Astrocyte of the spinal cord (primary cell): ENCODE data around the gene NACC1.
"Not testable (repeated sequence)": the region's sequence is repeated elsewhere in the genome, so short reads cannot be mapped to it uniquely, and the experiment has no call there.

Source experiments
- DNase-seq: peaks from one replicate; pipeline ENCODE4 v3.0.0; 2011; ENCODE audit warnings: low read depth, low spot score
- H3K4me3 ChIP-seq: 2 replicates; pipeline ENCODE4 v1.5.1; 2011; ENCODE audit warnings: low read depth, mild to moderate bottlenecking, low read length, moderate library complexity
- CTCF ChIP-seq: IDR thresholded peaks from 2 replicates; pipeline ENCODE4 v1.5.1; 2012; ENCODE audit warnings: low read depth, mild to moderate bottlenecking, low read length, inconsistent platforms
- in situ Hi-C: cut with HindIII; loops from 2 replicates; pipeline ENCODE4 v1.10.0; 2017; ENCODE audit warnings: low sequenced_read_pairs

Gene NACC1

DNA sequence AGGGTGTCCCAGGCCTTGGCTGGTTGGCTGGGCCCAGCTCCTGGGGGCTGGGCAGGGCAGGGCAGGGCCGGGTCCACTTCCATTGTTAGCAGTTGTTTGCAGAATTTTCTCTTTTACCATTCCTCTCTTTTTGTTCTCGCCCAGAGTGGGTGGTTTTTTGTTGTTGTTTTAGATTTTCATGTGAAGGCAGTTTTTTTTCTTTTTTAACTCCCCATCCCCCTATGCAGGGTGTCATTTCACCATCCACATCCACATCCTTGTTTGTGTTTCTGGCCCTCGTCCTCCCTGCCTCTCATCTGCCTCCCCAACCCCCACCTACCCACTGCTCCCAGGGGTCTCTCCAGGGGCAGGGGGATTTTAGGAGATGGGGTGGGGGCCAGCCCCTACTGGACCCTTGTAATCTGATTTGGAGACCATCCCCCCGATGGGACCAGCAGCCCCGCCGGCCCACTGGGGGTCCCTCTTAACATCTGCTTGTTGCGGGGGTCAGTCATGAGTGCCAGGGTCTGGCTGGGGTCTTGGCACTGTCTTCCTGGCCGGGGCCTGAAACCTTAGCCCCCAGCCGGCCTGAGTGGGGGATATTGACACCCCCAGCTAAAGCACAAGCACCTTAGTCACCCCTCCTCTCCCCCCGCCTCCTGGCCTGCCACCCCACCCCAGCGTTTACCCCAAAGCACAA is 21.7 kb downstream of the NACC1 start:
- in situ Hi-C loops = no loop called here
- no peak for DNase-seq
- no peak for TF ChIP-seq CTCF
- H3K4me3 ChIP-seq = no peak overlapping the region

- TF ChIP-seq CTCF = no peak
- in situ Hi-C loops = no loop called here
- no peak for DNase-seq
- no peak overlapping the region for H3K4me3 ChIP-seq
Measured at GRCh38 chr19:13146763-13147563, 28.9 kb downstream of the NACC1 start.

GRCh38 chr19:13149173-13149627 is 31.1 kb downstream of the NACC1 start:
- H3K4me3 ChIP-seq = peak overlapping the region; percentile 87
- DNase-seq, in situ Hi-C loops: not testable (repeated sequence)

DNA sequence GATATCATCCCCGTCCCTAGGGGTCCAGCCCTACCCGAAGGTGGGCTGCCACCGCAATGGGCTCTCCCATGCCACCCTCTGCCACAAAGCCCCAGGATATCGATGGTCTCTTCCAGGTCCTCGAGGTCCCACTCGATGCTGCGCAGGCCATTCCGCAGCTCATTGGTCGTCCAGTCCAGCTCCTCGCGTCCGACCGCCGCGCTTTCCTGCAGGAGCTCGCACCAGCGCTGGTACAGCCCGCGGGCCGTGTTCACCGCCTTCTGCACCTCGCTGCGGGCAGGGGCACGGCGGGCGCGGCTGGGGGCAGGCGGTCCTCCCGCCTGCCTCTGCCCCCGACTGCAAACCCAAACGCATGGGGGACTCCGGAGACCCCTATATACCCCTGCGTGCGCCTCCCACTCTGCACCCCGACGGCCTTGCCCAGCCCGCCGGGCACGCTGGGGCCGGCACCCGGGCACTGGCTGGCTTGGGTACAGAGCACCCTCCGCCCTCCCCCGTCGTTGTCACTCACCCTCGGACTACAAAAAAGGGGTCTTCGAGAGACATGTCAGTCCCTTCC is 31.6 kb downstream of the NACC1 start:
- TF ChIP-seq CTCF = no peak
- H3K4me3 ChIP-seq = peak overlapping the region; percentile 87
- peak; percentile 47 for DNase-seq

DNA sequence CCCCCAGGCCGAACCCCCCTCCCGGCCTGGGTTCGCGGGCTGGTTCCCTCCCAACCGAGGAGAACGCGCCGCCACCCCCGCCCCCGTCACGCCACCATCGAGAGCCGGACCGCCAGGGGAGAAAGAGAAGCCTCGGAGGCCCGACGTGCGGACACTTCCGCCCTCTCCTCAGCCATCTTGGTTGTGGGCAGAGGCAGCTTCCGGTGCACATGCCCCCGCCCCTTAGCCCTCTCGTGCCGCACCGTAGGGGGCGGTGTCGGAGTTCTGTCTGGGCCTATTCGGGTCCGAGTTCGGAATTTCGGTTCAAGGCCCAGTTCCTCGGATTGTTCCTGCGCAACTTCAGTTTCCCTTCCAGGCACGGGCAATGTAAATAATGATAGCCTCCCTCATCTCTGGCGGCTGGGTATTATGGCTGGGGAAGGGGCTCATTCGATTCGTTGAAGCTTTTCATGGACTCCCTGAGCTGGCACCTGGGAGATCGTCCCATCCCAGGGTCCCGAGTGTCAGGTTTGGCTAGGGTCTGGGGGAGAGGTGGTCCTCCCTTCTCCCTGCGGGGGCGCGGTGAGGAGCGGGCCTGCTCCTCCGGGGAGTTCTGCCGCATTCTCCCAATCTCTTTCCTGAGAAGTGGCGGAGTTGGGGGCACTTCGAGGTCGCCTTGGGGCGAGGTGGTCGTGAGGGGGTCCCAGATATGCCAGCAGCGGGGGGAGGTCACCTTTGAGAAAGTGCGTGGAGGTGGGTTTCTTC is 32.3 kb downstream of the NACC1 start, which contains the start of the genes IER2 and STX10:
Gene IER2 (plus strand): TSS at position 225 of the 744 bp plus-strand sequence. CDS start 2,776 bp downstream, outside the sequence.
Gene STX10 (minus strand): TSS at position 189 of the 744 bp plus-strand sequence. CDS start 202 bp downstream, outside the sequence.
- H3K4me3 ChIP-seq = peak within 1 kb of the TSS; percentile 87
- TF ChIP-seq CTCF = peak; percentile 57
- in situ Hi-C loops = no loop called here
- peak; percentile 94 for DNase-seq

More for the DNA sequence above, 31.6 kb downstream of the NACC1 start:
- in situ Hi-C loops = no loop called here

DNA sequence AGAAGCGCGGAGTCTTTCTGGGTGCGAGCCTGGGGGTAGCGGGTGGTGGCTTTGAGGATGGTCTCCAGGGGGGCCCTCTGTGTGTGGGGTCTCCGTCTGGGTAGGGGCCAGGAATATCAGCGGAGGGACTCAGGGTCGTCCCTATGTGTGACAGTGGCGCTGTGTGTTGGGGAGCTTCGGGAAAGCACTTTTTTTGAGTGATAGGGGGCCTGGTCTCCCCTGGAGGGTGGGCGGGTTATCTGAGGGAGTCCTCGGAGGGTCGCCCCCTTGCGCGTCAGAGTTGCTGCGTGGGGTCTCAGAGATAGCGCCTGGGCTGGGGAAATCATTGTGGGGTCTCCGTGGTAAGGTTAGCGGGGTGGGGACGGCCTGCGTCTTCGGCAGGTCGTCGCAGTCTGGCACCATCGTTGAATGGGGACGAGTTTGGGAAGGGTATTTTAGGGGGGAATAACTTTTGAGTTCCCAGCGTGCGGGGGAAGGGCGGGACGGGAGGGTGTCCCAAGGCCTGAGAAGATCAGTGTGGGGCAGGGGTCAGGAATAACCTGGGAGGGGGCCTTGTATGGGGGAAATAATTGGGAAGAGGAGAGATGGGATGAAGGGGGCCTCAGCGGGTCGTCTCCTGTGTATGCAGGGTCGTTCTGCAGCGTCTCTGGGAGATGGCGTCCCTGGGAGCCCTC is 33.0 kb downstream of the NACC1 start:
- in situ Hi-C loops = no loop called here
- peak overlapping the region; percentile 87 for H3K4me3 ChIP-seq
- no peak for DNase-seq
- TF ChIP-seq CTCF = no peak
